ENCODE results near the gene SLC25A45.
A peak's percentile ranks its signal among the peaks of the same experiment; 100 is the strongest.
"Not testable (repeated sequence)": the region's sequence is repeated elsewhere in the genome, so short reads cannot be mapped to it uniquely, and the experiment has no call there.

SLC25A45 gene

GRCh38 chr11:65420979-65421793 is 38.7 kb upstream of the SLC25A45 start:
- DNase-seq (ENCODE audit: low spot score) = peak; percentile 63

GRCh38 chr11:65420506-65420905 is 38.1 kb upstream of the SLC25A45 start:
- no peak for DNase-seq (ENCODE audit: low spot score)

GRCh38 chr11:65419772-65420481 is 37.5 kb upstream of the SLC25A45 start:
- DNase-seq (ENCODE audit: low spot score) = peak; percentile 74

GRCh38 chr11:65419460-65419771 is 37.0 kb upstream of the SLC25A45 start:
- no peak for DNase-seq (ENCODE audit: low spot score)

- DNase-seq (ENCODE audit: low spot score) = peak; percentile 91
These were observed 36.4 kb upstream of the SLC25A45 start for GRCh38 chr11:65418681-65419459.

- no peak for DNase-seq (ENCODE audit: low spot score)
These were observed 35.9 kb upstream of the SLC25A45 start for GRCh38 chr11:65418431-65418680.

- peak; percentile 64 for DNase-seq (ENCODE audit: low spot score)
These were observed 35.4 kb upstream of the SLC25A45 start for GRCh38 chr11:65417702-65418430.

GRCh38 chr11:65416841-65417701 is 34.6 kb upstream of the SLC25A45 start:
- DNase-seq (ENCODE audit: low spot score) = peak; percentile 56

GRCh38 chr11:65416341-65416824 is 33.9 kb upstream of the SLC25A45 start:
- DNase-seq (ENCODE audit: low spot score) = peak; percentile 96

- peak; percentile 49 for DNase-seq (ENCODE audit: low spot score)
These were observed 33.3 kb upstream of the SLC25A45 start for GRCh38 chr11:65415499-65416340.

GRCh38 chr11:65414776-65415498 is 32.5 kb upstream of the SLC25A45 start:
- peak; percentile 37 for DNase-seq (ENCODE audit: low spot score)

GRCh38 chr11:65413077-65413664 is 30.7 kb upstream of the SLC25A45 start:
- DNase-seq (ENCODE audit: low spot score) = not testable (repeated sequence)

GRCh38 chr11:65412271-65413076 is 30.0 kb upstream of the SLC25A45 start:
- no peak for DNase-seq (ENCODE audit: low spot score)

GRCh38 chr11:65411681-65412070 is 29.2 kb upstream of the SLC25A45 start:
- no peak for DNase-seq (ENCODE audit: low spot score)

GRCh38 chr11:65410936-65411680 is 28.7 kb upstream of the SLC25A45 start:
- DNase-seq (ENCODE audit: low spot score) = no peak

- DNase-seq (ENCODE audit: low spot score) = no peak
These were observed 22.3 kb upstream of the SLC25A45 start for GRCh38 chr11:65404638-65405339.

- no peak for DNase-seq (ENCODE audit: low spot score)
These were observed 21.8 kb upstream of the SLC25A45 start for GRCh38 chr11:65404210-65404609.
